ENCODE data around the gene SYDE2. TPM values are rescaled to one million over a fixed set of nuclear protein-coding genes. Genes with fewer than 3 reads are reported as not detected.

Gene SYDE2
- polyA plus RNA-seq, 2 of the 4 experiments (the other 2 are of a cell fraction) = 0.92 to 2.6 TPM

DNA sequence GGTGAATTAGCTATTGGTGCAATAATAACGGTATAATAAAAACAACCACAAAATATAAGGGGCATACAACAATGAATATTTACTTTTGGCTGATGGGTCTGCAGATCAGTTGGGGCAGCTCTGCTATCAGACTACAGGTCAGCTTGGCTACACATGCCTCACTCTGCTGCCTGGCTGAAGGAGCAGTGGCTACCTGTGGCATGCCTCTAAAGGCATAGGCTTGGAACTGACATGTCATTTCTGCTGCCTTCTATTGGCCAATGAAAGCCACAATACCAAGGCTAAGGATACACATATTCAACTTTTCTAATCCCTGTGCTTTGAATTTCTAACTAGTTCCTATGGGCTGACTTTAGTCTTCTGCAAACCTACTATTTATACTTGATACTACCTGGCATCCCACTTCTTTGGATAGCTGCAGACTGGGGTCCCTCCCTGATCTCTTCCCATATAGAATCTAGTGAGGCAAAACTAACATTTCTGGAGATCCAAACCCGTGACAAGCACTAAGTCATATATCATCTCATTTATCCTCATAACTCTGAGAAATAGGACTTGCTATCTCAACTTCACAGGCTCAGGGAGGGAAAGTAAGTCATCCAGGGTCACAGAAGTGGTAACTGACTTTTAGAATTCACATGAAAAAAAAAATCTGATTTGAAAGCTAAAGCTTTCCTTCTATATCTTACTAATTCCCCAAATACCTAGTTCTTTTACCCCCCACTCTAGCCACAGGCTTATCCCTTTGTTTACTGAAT, 19.2 kb upstream of the SYDE2 start:
- Histone ChIP-seq H3K4me2 (no peak overlapping the region), H3K4me3 (no peak overlapping the region), H3K4me1 (peaks cover 3% of the 10 kb centered on the region; the same call in 2 of the 3 replicates), H3K9me3 (no peaks in the 10 kb centered on the region), H3K27ac (no peak overlapping the region)
- no peak for DNase-seq (ENCODE audit: low read depth in 1 of 2, low spot score in 1 of 2)
- 50% methylated on average over 2 of the region's 2 CpGs for WGBS (ENCODE audit: missing lambda C conversion rate)
- FAIRE-seq = no peak
- CTCF ChIA-PET = interaction anchor here (0.6 kb wide), 1 partner anchor 11 kb away, joined by 4 read pairs; no protein-coding TSS in a partner anchor
- ATAC-seq = no peak
- POLR2A ChIA-PET = no interaction called here
- TF ChIP-seq CBX8 (IDR thresholded peaks at IDR 0.05) = no peak
- TF ChIP-seq, protein P1, sequence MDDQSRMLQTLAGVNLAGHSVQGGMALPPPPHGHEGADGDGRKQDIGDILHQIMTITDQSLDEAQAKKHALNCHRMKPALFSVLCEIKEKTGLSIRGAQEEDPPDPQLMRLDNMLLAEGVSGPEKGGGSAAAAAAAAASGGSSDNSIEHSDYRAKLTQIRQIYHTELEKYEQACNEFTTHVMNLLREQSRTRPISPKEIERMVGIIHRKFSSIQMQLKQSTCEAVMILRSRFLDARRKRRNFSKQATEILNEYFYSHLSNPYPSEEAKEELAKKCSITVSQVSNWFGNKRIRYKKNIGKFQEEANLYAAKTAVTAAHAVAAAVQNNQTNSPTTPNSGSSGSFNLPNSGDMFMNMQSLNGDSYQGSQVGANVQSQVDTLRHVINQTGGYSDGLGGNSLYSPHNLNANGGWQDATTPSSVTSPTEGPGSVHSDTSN (IDR thresholded peaks at IDR 0.05) = no peak
- no peak for TF ChIP-seq CBX2 (IDR thresholded peaks at IDR 0.05; ENCODE audit: borderline replicate concordance, low read depth)
- no peak for TF ChIP-seq HEYL (CRISPR knock-in tag; IDR thresholded peaks at IDR 0.05)
- TF ChIP-seq NFE2L2 (conservative IDR thresholded peaks at IDR 0.05; ENCODE audit: low read length) = no peak
- TF ChIP-seq FOSB (CRISPR knock-in tag; IDR thresholded peaks at IDR 0.05) = no peak

DNA sequence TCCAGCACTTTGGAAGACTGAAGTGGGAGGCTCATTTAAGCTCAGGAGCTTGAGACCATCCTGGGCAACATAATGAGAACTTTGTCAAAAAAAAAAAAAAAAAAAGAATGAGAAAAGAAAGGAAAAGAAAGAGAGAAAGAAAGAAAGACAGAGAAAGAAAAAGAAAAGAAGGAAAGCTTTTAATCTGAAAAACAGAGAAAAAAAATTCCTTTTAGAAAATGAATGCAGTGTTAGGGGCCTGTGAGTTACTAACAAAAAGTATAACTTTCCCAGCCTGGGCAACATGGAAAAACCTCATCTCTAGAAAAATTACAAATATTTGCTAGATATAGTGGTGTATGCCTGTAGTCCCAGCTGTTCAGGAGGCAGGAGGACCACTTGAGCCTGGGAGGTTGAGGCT, 15.9 kb upstream of the SYDE2 start:
- POLR2A ChIA-PET = no interaction called here
- no peak overlapping the region for H3K27ac ChIP-seq
- H3K4me2 ChIP-seq = no peak overlapping the region
- no peak for ATAC-seq
- TF ChIP-seq MAZ (IDR thresholded peaks at IDR 0.05; ENCODE audit: borderline replicate concordance, low read depth, low read length) (no peak), EHF (CRISPR knock-in tag; IDR thresholded peaks at IDR 0.05) (no peak), MAFK (IDR thresholded peaks at IDR 0.05; ENCODE audit: partially characterized antibody) (no peak), CBX8 (IDR thresholded peaks at IDR 0.05) (no peak), HDAC2 (IDR thresholded peaks at IDR 0.05) (no peak), CHD4 (IDR thresholded peaks at IDR 0.05; ENCODE audit: borderline replicate concordance) (no peak), NFE2L2 (conservative IDR thresholded peaks at IDR 0.05; ENCODE audit: low read length) (no peak), POLR2A (IDR thresholded peaks at IDR 0.05; ENCODE audit: low read length) (no peak), ZFP36 (IDR thresholded peaks at IDR 0.05; ENCODE audit: borderline replicate concordance, partially characterized antibody) (no peak), CEBPB (IDR thresholded peaks at IDR 0.05) (no peak), ZC3H11A (IDR thresholded peaks at IDR 0.05) (no peak)
- TF ChIP-seq, protein P2, sequence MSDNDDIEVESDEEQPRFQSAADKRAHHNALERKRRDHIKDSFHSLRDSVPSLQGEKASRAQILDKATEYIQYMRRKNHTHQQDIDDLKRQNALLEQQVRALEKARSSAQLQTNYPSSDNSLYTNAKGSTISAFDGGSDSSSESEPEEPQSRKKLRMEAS (IDR thresholded peaks at IDR 0.05) = no peak
- H3K9me3 ChIP-seq = no peaks in the 10 kb centered on the region
- peaks cover 12% of the 10 kb centered on the region; the same call in 2 of the 3 replicates for H3K4me1 ChIP-seq
- H3K4me3 ChIP-seq = no peak overlapping the region
- CTCF ChIA-PET = interaction anchor here (0.6 to 2.0 kb wide), 2 partner anchors 138 to 272 kb away, joined by 3 to 4 read pairs; no protein-coding TSS in a partner anchor
- FAIRE-seq = no peak
- DNase-seq (ENCODE audit: low read depth in 1 of 2, low spot score in 1 of 2) = no peak

DNA sequence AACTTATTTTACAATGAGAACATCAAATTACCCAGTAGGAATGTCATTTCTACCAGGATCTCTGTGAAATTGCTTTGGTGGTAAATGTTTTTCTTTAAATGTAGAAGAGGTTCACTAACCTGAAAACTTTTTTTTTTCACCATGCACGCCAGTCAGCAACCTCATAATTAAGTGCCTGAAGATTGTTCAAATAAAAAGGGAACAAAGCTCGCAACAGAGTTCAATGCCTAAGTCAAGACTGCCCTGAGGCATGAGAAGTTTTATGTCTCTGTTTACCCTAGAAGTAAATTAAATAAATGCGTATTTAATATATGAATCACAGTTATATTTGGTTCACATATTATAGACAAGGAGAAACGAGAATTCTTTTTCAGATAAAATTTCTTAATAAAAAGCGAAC, 13.8 kb upstream of the SYDE2 start:
- H3K27ac ChIP-seq = no peak overlapping the region
- no peak for FAIRE-seq
- H3K4me2 ChIP-seq = peak overlapping the region; percentile 65
- H3K9me3 ChIP-seq = no peaks in the 10 kb centered on the region
- CTCF ChIA-PET = no interaction called here
- DNase-seq (ENCODE audit: low read depth in 1 of 2, low spot score in 1 of 2) = peak in 1 of 2 experiments; percentile 12
- POLR2A ChIA-PET = no interaction called here
- H3K4me1 ChIP-seq = peaks cover 12% of the 10 kb centered on the region; the same call in 2 of the 3 replicates
- WGBS (ENCODE audit: missing lambda C conversion rate) = 12% methylated on average over 5 of the region's 5 CpGs
- no peak for ATAC-seq
- no peak overlapping the region for H3K4me3 ChIP-seq
- no peak for TF ChIP-seq TFCP2L1 (CRISPR knock-in tag; IDR thresholded peaks at IDR 0.05)
- TF ChIP-seq RFX5 (IDR thresholded peaks at IDR 0.05) = no peak
- TF ChIP-seq, protein P3, sequence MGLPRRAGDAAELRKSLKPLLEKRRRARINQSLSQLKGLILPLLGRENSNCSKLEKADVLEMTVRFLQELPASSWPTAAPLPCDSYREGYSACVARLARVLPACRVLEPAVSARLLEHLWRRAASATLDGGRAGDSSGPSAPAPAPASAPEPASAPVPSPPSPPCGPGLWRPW (IDR thresholded peaks at IDR 0.05) = no peak
- no peak for TF ChIP-seq EP300 (IDR thresholded peaks at IDR 0.05)
- TF ChIP-seq RNF2 (IDR thresholded peaks at IDR 0.05; ENCODE audit: borderline replicate concordance, low read depth) = no peak
- no peak for TF ChIP-seq JUN (IDR thresholded peaks at IDR 0.05)
- TF ChIP-seq, protein P4, sequence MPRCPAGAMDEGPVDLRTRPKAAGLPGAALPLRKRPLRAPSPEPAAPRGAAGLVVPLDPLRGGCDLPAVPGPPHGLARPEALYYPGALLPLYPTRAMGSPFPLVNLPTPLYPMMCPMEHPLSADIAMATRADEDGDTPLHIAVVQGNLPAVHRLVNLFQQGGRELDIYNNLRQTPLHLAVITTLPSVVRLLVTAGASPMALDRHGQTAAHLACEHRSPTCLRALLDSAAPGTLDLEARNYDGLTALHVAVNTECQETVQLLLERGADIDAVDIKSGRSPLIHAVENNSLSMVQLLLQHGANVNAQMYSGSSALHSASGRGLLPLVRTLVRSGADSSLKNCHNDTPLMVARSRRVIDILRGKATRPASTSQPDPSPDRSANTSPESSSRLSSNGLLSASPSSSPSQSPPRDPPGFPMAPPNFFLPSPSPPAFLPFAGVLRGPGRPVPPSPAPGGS (IDR thresholded peaks at IDR 0.05) = no peak
- TF ChIP-seq NFE2L2 (conservative IDR thresholded peaks at IDR 0.05; ENCODE audit: low read length) = no peak
- no peak for TF ChIP-seq SREBF2 (IDR thresholded peaks at IDR 0.05)
- TF ChIP-seq KDM1A (IDR thresholded peaks at IDR 0.05; ENCODE audit: low read depth) = no peak
- TF ChIP-seq, protein P5, sequence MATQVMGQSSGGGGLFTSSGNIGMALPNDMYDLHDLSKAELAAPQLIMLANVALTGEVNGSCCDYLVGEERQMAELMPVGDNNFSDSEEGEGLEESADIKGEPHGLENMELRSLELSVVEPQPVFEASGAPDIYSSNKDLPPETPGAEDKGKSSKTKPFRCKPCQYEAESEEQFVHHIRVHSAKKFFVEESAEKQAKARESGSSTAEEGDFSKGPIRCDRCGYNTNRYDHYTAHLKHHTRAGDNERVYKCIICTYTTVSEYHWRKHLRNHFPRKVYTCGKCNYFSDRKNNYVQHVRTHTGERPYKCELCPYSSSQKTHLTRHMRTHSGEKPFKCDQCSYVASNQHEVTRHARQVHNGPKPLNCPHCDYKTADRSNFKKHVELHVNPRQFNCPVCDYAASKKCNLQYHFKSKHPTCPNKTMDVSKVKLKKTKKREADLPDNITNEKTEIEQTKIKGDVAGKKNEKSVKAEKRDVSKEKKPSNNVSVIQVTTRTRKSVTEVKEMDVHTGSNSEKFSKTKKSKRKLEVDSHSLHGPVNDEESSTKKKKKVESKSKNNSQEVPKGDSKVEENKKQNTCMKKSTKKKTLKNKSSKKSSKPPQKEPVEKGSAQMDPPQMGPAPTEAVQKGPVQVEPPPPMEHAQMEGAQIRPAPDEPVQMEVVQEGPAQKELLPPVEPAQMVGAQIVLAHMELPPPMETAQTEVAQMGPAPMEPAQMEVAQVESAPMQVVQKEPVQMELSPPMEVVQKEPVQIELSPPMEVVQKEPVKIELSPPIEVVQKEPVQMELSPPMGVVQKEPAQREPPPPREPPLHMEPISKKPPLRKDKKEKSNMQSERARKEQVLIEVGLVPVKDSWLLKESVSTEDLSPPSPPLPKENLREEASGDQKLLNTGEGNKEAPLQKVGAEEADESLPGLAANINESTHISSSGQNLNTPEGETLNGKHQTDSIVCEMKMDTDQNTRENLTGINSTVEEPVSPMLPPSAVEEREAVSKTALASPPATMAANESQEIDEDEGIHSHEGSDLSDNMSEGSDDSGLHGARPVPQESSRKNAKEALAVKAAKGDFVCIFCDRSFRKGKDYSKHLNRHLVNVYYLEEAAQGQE (IDR thresholded peaks at IDR 0.05) = no peak
- TF ChIP-seq KDM5A (IDR thresholded peaks at IDR 0.05) = no peak
- TF ChIP-seq, protein P6, sequence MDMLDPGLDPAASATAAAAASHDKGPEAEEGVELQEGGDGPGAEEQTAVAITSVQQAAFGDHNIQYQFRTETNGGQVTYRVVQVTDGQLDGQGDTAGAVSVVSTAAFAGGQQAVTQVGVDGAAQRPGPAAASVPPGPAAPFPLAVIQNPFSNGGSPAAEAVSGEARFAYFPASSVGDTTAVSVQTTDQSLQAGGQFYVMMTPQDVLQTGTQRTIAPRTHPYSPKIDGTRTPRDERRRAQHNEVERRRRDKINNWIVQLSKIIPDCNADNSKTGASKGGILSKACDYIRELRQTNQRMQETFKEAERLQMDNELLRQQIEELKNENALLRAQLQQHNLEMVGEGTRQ (IDR thresholded peaks at IDR 0.05) = no peak
- no peak for TF ChIP-seq EHMT2 (IDR thresholded peaks at IDR 0.05; ENCODE audit: low read depth)
